Mucosa of stomach (tissue), 1 donor: Measurements from ENCODE around the gene SEMA6B.
"Not testable (repeated sequence)": the region's sequence is repeated elsewhere in the genome, so short reads cannot be mapped to it uniquely, and the experiment has no call there.

ENCODE experiments used
- H3K27me3 ChIP-seq: one replicate; pipeline ENCODE4 v1.7.0; 2013; ENCODE audit warnings: mild to moderate bottlenecking, low read length; ENCODE audit not compliant: control insufficient read depth, insufficient read depth
- H3K36me3 ChIP-seq: one replicate; pipeline ENCODE4 v1.7.0; 2013; ENCODE audit warnings: low read length; ENCODE audit not compliant: control insufficient read depth, insufficient read depth
- H3K4me1 ChIP-seq: one replicate; pipeline ENCODE4 v1.7.0; 2013; ENCODE audit warnings: mild to moderate bottlenecking, low read length; ENCODE audit not compliant: control insufficient read depth, insufficient read depth
- H3K4me3 ChIP-seq: one replicate; pipeline ENCODE4 v1.7.0; 2013; ENCODE audit warnings: low read length
- H3K9ac ChIP-seq: one replicate; pipeline ENCODE4 v1.7.0; 2013; ENCODE audit warnings: mild to moderate bottlenecking, low read length, moderate library complexity
- H3K9me3 ChIP-seq: one replicate; pipeline ENCODE4 v1.7.0; 2013; ENCODE audit warnings: mild to moderate bottlenecking, low read length, moderate library complexity; ENCODE audit not compliant: control insufficient read depth
- donor health status: Pancreatic carcinoma.

SEMA6B gene

DNA sequence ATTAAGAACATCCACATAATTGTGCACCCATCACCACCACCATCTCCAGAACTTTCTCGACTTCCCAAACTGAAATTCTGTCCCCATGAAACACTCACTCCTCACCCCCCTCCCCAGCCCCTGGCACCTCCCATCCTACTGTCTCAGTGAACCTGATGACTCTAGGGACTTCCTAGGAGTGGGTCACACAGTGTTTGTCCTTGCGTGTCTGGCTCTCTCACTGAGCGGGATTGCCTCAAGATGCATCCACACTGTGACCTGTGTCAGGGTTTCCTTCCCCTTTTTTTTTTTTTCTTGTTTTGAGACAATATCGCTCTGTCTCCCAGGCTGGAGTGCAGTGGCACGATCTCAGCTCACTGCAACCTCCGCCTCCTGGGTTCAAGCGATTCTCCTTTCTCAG, 2.6 kb upstream of the SEMA6B start:
- H3K4me3 ChIP-seq, H3K27me3 ChIP-seq, H3K4me1 ChIP-seq, H3K9me3 ChIP-seq, H3K36me3 ChIP-seq, H3K9ac ChIP-seq: not testable (repeated sequence)

DNA sequence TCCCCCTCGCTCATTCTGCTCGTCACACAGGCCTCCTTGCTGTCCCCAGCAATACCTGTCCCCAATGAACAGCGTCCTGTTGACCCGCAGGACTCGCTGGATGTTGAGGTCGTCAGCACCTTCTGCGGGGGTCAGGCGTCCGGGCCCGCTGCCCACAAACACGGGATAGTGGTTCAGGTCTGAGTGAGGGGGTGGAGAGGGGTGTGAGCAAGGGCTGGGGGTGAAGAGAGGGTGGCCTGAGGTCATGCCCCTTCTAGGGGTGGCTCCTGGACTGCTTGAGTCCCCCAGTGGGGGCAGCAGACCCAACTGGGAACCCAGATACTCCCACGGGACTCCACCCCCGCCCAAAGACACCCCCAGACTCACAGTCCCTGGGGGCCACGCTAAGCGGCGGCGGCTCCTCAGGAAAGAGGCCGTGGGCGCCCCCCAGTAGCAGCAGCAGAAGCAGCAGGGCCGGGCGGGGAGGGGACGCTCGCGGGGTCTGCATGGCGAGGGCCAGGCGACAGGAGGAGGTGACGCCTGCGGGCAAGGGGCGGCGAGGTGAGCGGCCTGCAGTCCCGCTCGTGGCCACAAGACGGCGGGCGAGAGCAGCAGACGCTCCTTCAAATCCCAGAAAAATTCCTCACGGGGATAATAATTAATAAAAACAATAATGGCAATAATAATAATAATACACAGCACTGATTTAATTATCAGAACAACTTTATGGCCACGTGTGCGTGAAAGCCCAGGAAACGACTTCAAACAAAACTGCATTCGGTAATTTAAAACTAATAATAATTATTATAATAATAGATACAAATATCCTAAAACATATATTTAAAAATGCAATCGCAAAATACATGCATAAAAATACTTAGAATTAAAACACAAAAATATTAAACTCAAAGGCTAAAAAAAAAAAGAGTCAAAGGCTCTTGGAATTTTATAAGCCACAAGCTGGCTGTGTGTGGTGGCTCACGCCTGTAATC, 1.2 kb downstream of the SEMA6B start:
- Histone ChIP-seq H3K4me3 (no peak overlapping the region), H3K9ac (no peak overlapping the region), H3K4me1 (peaks cover 10% of the 10 kb centered on the region)

DNA sequence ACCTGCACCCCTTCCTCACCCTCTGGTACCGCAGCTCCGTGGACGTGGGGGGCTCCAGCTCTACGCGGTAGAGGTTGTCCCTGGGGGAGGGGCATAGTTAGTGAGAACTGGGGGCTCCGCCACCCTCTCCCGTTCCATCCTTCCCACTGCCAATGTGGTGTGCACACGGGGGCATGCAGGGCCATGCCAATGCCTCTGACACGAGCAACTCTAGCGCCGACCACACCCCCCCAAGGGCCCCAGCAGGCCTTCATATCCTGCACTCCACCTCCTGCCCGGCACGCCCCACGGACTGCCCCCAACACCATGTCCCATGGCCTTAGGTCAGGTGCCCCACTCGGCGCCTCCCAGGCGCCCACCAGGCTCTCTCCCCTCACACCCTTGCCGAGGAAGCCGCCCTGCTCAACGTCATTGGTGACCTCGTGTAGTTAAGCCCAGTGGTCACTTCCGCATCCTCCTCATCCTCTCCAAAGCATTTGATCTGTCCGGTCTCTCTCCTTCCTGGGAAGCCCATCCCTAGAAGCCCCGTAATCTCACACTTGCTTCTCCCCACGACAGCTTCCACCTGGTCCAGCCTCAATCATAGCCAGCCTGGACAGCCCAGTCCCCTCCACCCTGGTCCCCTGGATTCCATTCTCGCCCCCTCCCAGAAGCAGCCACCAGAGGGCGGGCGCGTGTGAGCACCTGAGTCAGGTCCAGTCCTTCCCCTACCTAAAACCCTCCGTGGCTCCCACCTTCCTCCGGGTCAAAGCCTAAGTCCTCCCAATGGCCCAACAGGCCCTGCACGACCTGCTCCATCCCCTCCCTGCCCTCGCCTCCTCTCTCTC, 2.1 kb downstream of the SEMA6B start:
- peaks cover 10% of the 10 kb centered on the region for H3K4me1 ChIP-seq
- no peaks in the 10 kb centered on the region for H3K9me3 ChIP-seq
- H3K4me3 ChIP-seq = no peak overlapping the region

More for the DNA sequence above, 1.2 kb downstream of the SEMA6B start:
- Histone ChIP-seq H3K27me3 (peaks cover 6% of the 10 kb centered on the region), H3K9me3 (no peaks in the 10 kb centered on the region), H3K36me3 (no peaks in the 10 kb centered on the region)

DNA sequence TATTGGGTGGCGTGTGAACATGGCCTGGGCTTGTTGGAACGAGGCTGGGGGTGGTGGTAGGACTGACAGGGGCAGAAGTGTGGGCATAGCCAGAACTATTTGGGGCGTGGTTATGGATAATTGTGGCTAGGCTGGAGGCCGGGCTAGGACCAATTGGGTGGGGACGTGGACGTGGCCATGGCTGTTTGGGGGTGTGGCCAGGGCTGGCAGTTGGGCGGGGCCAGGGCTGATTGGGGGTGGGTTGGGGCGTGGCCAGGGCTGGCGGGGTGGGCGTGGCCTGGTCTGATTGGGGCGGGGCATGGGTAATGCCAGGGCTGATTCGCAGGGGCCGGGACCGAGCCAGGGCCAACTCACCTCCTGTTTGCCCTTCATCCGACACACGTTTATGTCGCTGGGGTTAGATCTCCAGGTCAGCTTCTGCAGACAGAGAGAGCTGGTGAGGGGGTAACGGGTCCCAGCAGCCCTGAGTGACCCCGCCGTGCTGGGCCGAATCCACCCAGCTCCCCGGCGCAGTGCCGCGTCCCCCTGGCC, 2.8 kb downstream of the SEMA6B start:
- Histone ChIP-seq H3K9me3 (no peaks in the 10 kb centered on the region), H3K9ac (no peak overlapping the region), H3K4me1 (peaks cover 10% of the 10 kb centered on the region), H3K4me3 (no peak overlapping the region), H3K27me3 (peaks cover 6% of the 10 kb centered on the region), H3K36me3 (no peaks in the 10 kb centered on the region)

More for the DNA sequence above, 2.1 kb downstream of the SEMA6B start:
- Histone ChIP-seq H3K36me3 (no peaks in the 10 kb centered on the region), H3K9ac (no peak overlapping the region), H3K27me3 (peaks cover 6% of the 10 kb centered on the region)

DNA sequence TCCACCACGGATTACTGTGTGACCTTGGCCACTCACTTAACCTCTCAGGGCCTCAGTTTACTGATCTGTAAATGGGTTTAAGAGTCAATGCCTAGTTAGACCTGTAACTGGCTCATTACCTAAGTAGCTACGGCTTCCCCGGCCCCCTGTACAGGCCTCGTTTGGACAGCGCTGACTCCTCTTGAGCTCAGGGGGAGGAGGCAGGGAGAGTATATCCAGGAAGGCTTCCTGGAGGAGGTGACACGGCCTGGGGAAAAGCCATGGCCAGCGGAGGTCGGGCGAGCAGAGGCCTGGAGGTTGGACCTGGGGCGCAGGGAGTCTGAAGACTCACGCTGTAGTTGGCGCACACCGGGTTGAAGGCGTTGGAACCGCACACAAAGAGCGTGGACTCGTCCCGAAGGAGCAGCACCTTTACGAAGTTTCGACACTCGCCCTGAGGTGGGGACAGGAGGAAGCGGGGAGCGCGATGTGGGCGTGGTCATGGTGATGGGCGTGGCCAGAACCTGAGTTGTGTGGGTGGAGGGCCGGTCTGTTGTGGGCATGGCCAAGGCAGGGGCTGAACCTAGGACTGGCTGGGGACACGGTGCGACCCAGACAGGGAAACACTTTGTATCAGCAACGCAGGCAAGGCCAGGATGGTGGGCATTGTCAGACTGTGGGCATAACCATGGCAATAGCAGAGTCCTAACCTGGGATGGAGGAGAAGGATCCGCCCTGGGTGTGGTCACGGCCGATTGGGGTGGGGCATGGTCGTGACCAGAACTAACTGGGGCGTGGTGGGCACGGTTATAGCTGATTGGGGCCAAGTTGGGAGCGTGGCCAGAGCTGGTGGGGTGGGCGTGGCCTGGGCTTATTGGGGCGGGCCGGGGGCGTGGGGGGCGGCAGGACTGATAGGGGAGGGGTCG, 3.6 kb downstream of the SEMA6B start:
- peaks cover 10% of the 10 kb centered on the region for H3K4me1 ChIP-seq
- H3K9ac ChIP-seq = no peak overlapping the region
- no peaks in the 10 kb centered on the region for H3K36me3 ChIP-seq
- peaks cover 6% of the 10 kb centered on the region for H3K27me3 ChIP-seq
- H3K9me3 ChIP-seq = no peaks in the 10 kb centered on the region
- no peak overlapping the region for H3K4me3 ChIP-seq

DNA sequence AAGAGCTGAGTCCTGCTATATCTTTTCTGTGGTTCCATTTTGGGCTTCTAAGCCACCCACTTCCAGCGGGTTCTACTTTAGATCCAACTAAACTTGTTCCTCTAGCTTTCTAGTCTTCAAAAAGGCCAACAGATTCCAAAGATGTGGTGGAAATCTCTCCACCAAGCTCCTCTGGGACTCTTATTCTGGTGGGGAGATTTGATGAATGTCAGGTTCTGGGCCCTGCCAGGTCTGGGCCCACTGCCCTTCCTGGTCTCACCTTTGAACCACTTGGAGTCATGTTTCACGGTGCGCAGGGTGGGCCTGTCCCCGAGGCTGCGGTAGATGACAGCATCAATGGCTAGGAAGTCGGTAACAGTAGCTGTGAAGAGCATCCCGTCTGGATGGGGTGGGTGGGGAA, 4.8 kb downstream of the SEMA6B start:
- Histone ChIP-seq H3K4me1 (peaks cover 10% of the 10 kb centered on the region), H3K9ac (no peak overlapping the region), H3K9me3 (no peaks in the 10 kb centered on the region), H3K36me3 (no peaks in the 10 kb centered on the region), H3K27me3 (peaks cover 6% of the 10 kb centered on the region), H3K4me3 (no peak overlapping the region)

DNA sequence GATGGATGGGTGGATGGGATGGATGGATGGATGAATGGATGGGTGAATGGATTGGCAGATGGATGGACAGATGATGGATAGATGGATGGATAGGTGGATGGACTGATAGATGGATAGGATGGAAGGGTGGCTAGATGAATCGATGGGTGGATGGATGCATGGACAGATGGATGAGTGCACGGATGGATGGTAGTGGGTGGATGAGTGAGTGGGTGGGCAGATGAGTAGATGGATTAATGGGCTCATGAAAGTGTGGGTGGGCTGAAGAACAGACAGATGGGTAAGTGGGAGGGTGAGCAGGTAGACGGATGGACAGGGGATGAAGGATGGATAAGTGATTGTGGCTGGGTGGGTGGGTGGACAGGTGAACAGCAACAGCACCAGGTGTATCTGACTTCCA, 5.7 kb downstream of the SEMA6B start:
- no peak overlapping the region for H3K9ac ChIP-seq

DNA sequence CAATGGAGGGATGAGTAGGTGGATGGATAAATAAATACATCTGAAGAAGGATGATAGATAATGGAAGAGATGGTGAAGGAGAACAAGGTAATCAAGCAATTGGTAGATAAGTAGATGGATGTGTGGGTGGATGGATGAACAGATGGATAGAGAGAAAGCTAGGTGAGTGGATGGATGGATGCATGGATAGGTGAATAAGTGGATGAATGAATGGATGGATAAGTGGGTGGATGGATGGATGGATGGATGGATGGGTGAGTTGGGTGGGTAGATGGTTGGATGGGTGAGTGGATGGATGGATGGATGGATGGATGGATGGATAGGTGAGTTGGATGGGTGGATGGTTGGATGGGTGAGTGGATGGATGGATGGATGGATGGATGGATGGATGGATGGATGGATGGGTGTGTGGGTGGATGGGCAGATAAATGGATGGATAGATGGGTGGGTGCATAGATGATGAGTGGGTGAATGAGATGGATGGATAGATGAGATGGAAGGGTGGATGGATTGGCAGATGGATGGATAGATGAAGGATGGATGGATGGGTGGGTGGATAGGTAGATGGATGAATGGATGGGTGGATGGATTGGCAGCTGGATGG, 6.3 kb downstream of the SEMA6B start:
- H3K4me3 ChIP-seq = no peak overlapping the region
- H3K9ac ChIP-seq = no peak overlapping the region
- H3K4me1 ChIP-seq = peaks cover 10% of the 10 kb centered on the region
- H3K36me3 ChIP-seq = no peaks in the 10 kb centered on the region
- H3K9me3 ChIP-seq = no peaks in the 10 kb centered on the region
- H3K27me3 ChIP-seq = peaks cover 6% of the 10 kb centered on the region

More for the DNA sequence above, 5.7 kb downstream of the SEMA6B start:
- no peaks in the 10 kb centered on the region for H3K36me3 ChIP-seq
- peaks cover 10% of the 10 kb centered on the region for H3K4me1 ChIP-seq
- H3K4me3 ChIP-seq = no peak overlapping the region
- peaks cover 6% of the 10 kb centered on the region for H3K27me3 ChIP-seq
- no peaks in the 10 kb centered on the region for H3K9me3 ChIP-seq

DNA sequence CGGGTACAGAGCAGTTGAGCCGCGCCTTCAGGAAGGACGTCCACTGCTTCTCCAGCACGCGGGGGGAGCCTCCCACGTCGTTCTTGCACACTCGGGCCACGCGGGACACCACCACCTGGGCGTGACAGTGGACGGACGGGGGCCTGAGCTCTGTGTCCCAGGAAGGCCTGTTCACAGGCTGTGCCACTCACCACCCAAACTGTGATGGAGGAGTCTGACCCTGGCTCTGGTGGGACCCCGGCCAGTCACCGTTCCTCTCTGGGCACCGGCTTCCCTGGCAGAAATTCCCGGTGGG, 7.0 kb downstream of the SEMA6B start:
- Histone ChIP-seq H3K9ac (no peak overlapping the region), H3K36me3 (no peaks in the 10 kb centered on the region), H3K9me3 (no peaks in the 10 kb centered on the region), H3K4me1 (peaks cover 10% of the 10 kb centered on the region), H3K4me3 (no peak overlapping the region), H3K27me3 (no peaks in the 10 kb centered on the region)

DNA sequence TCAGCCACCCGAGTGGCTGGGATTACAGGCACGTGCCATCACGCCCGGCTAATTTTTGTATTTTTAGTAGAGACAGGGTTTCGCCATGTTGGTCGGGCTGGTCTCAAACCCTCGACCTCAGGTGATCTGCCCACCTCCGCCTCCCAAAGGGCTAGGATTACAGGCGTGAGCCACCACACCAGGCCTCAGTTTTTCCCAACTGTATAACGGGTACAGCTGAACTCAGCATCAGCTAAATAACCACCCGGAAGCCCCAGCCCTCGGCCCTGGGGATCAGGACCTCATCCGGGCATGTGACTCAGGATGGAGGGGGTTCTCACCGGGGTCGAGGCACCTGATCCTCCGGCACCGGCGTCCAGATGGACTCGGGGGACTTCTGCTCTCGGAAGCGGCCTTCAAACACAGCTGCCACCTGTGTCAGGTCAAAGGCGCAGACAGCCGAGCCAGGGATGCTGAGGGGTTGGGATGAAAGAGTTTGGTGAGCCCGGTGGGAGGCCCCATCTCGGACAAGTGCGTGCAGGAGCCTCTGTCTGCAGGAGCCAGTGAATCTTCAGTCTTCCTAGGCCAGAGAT, 8.9 kb downstream of the SEMA6B start:
- H3K4me3 ChIP-seq = no peak overlapping the region
- no peaks in the 10 kb centered on the region for H3K36me3 ChIP-seq
- H3K9me3 ChIP-seq = no peaks in the 10 kb centered on the region
- peaks cover 5% of the 10 kb centered on the region for H3K4me1 ChIP-seq
- no peaks in the 10 kb centered on the region for H3K27me3 ChIP-seq
- H3K9ac ChIP-seq = no peak overlapping the region

DNA sequence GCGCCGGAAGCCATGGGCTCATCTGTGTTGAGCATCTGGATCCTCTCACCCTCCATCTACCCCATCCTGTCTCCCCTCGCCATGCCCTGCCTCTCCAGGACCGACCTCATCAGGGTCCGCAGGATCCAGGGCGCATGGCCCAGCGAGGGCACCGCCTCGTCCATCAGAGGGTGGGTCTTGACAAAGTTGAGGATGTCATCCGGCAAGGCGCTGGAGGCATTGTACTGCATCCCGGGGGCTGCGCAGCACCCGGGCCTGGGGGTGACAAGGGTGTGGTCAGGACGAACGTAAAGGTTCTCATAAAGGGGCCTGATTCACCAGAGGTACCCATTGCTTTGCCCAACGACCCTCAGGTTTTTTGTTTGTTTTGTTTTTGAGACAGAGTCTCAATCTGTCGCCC, 9.5 kb downstream of the SEMA6B start:
- Histone ChIP-seq H3K27me3 (no peaks in the 10 kb centered on the region), H3K9me3 (no peaks in the 10 kb centered on the region), H3K36me3 (no peaks in the 10 kb centered on the region), H3K9ac (no peak overlapping the region), H3K4me1 (peaks cover 5% of the 10 kb centered on the region), H3K4me3 (no peak overlapping the region)
